Measurements from ENCODE around the gene MPRIP.

DNA sequence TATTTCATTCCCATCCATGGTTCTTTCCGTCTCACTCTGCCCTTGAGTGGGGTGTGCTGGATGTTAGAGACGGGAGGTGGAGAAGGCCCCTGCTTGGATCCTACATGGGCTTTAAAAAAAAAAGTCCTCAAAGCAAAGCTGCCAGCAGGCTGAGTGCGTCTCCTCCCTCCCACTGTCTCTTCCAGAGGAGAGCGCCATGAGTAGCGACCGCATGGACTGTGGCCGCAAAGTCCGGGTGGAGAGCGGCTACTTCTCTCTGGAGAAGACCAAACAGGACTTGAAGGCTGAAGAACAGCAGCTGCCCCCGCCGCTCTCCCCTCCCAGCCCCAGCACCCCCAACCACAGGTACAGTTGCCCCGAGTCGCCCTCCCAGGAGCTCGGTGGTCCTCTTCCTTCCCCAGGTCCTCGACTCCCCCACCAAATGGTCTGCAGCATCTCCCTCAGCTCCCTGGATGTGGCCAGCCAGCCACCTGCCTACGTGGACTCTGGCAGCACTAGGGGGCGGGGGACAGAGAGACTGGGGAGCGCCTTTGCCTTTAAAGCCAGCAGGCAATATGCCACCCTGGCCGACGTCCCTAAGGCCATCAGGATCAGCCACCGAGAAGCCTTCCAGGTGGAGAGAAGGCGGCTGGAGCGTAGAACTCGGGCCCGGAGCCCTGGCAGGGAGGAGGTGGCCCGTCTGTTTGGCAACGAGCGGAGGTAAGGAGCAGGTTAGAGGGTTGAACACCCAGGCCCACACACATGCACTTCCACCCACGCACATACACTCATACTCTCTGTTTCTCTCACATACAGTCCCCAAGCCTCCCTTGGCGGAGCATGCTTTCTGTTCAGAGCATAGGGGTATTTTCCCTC is 95.7 kb downstream of the MPRIP start:
- TF ChIP-seq EZH2 (IDR thresholded peaks at IDR 0.05) = no peak
- TF ChIP-seq ZNF274 (IDR thresholded peaks at IDR 0.05; ENCODE audit: low read depth, low read length) = no peak
- TF ChIP-seq JUND (IDR thresholded peaks at IDR 0.05) = no peak
- TF ChIP-seq, protein P1, sequence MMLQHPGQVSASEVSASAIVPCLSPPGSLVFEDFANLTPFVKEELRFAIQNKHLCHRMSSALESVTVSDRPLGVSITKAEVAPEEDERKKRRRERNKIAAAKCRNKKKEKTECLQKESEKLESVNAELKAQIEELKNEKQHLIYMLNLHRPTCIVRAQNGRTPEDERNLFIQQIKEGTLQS (IDR thresholded peaks at IDR 0.05) = no peak
- TF ChIP-seq, protein P2, sequence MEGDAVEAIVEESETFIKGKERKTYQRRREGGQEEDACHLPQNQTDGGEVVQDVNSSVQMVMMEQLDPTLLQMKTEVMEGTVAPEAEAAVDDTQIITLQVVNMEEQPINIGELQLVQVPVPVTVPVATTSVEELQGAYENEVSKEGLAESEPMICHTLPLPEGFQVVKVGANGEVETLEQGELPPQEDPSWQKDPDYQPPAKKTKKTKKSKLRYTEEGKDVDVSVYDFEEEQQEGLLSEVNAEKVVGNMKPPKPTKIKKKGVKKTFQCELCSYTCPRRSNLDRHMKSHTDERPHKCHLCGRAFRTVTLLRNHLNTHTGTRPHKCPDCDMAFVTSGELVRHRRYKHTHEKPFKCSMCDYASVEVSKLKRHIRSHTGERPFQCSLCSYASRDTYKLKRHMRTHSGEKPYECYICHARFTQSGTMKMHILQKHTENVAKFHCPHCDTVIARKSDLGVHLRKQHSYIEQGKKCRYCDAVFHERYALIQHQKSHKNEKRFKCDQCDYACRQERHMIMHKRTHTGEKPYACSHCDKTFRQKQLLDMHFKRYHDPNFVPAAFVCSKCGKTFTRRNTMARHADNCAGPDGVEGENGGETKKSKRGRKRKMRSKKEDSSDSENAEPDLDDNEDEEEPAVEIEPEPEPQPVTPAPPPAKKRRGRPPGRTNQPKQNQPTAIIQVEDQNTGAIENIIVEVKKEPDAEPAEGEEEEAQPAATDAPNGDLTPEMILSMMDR (IDR thresholded peaks at IDR 0.05 in 2 of 3, conservative IDR thresholded peaks at IDR 0.05 in 1 of 3; ENCODE audit: borderline replicate concordance in 1 of 3, insufficient read depth in 1 of 3, low read depth in 2 of 3, low read length in 2 of 3) = no peak
- TF ChIP-seq CEBPB (IDR thresholded peaks at IDR 0.05; ENCODE audit: low read depth) = no peak
- no peak for TF ChIP-seq ZFX (IDR thresholded peaks at IDR 0.05)
- TF ChIP-seq SRF (IDR thresholded peaks at IDR 0.05; ENCODE audit: low read depth) = no peak
- no peak for TF ChIP-seq EGR1 (IDR thresholded peaks at IDR 0.05; ENCODE audit: low read depth)
- TF ChIP-seq YY1 (IDR thresholded peaks at IDR 0.05; ENCODE audit: extremely low read depth, insufficient replicate concordance, low read depth, low read length) = no peak
- TF ChIP-seq POLR2A (IDR thresholded peaks at IDR 0.05; ENCODE audit: borderline replicate concordance, extremely low read depth, insufficient read depth, insufficient read length) = no peak
